ENCODE results near the gene TBC1D9.
"Not testable (repeated sequence)": the region's sequence is repeated elsewhere in the genome, so short reads cannot be mapped to it uniquely, and the experiment has no call there.

TBC1D9 gene

DNA sequence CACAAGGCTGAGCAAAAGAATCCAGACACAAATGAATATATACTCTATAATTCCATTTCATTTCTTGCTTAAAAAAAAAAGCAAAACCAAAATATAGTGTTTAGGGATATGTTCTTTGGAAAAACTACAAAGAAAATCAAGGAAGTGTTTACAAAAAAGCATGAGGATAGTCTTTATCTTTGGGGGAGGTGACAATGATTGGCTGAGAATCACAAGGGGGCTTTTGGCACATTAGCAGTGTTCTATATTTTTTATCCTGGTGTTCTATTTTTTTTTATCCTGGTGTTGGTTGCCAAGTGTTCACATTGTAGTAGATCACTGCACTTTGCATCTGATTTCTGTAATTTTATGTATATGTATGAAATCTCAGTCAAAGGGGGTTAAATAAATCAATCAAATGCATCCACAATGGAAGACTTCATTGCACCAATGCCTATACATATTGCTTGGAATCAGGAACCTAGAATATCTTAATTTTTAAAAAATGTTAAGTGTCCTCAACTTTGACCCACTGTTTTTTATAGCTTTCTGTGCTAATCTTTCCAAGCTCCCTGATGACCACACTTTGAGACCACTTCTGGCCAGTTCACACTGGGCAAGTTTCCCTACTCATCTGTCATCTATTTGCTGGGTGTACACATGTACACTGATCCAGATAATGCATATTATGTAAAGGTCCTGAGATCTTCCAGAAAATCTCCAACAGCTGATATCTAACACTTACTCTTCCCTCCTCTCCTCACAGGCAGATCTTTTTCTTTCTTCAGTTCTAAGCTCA lies 3.7 kb downstream of the TBC1D9 start:
- DNase-seq, result no peak

DNA sequence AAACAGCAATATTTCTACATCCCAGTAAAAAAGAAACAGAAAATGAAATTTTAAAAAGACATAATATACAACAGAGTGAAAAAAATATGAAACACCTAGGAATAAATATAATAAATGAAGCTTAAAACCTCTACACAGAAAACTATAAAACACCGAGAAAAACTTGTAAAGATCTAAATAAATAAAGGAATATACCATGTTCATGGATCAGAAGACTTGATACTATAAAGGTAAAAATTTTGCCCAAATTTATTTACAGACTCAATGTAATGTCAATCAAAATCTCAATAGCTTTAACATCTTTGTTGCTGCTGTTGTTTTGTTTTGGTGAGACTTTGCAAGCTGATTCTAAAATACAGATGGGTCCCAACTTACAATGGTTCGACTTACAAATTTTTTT lies 5.7 kb downstream of the TBC1D9 start:
- DNase-seq, result no peak

DNA sequence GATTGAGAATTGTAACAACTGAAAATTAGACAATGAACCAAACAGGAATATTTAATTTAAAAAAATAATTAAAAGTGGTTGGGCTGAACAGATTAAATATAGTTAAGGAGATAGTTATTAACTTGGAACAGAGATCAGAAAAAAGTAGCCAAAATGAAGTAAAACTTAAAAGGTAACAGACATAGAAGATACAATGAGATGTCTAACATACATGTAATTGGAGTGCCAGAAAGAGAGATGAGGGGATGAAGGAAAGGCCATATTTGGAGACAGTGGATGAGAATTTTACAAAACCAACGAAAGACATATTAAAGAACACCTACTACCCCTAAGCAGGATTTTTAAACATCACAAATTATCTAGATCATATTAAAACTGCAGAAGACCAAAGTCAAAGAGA lies 8.0 kb downstream of the TBC1D9 start:
- DNase-seq, result no peak

DNA sequence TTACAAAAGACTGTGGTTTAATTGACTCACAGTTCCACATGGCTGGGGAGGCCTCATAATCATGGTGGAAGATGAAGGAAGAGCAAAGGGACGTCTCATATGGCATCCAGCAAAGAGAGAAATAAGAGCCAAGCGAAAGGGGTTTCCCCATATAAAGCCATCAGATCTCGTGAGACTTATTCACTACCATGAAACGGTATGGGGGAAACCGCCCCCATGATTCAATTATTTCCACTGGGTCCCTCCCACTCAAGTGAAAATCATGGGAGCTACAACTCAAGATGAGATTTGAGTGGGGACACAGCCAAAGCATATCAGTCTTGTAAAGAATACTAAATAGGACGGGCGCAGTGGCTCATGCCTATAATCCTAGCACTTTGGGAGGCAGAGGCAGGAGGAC lies 9.6 kb downstream of the TBC1D9 start:
- DNase-seq, result not testable (repeated sequence)

DNA sequence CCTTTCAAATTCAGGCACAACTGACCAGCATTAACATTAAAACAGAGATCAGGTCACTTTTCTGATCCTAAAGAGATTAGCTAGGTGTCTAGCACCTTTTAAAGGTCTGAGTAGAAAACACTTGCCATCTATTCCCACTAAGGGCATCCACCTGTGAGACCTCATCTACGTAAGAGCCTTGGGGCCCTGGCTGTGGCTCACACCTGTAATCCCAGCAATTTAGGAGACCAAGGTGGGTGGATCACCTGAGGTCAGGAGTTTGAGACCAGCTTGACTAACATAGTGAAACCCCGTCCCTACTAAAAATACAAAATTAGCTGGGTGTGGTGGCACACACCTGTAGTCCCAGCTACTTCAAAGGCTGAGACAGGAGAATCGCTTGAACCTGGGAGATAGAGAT lies 11.8 kb downstream of the TBC1D9 start:
- DNase-seq, result no peak

DNA sequence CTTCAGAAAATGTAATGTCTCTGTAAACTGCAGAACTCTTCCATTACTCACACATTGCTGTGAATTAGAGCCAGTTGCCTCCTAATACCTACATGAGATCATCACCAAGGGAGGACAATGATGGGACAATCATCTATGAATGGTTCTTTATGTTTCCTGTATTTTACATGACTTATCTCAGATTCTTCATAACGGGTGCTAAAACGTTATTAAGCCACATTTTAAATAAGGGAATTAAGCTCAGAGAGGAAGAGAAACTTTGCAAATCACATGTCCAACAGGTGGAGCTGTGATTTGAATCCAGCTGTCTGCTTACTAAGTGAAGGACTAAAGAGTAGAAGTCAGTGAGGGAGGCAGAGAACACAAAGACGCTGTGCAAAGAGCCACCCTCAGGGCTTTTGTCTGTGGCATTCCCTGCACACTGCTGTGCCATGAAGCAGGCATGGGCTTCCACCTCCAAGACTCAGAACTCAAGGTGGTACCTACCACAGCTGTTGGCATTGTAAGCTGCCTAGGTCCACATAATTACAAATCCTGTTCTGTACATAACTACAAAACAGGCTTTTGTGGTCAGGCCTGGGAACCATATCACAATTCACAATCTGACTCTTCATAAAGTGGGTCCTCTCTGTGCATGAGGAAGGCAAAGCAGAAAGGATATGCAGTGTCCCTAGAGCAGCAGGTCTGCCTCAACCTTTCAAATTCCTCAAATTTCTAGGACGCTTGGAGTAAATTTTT lies 12.8 kb downstream of the TBC1D9 start:
- DNase-seq, result peak; percentile 27

DNA sequence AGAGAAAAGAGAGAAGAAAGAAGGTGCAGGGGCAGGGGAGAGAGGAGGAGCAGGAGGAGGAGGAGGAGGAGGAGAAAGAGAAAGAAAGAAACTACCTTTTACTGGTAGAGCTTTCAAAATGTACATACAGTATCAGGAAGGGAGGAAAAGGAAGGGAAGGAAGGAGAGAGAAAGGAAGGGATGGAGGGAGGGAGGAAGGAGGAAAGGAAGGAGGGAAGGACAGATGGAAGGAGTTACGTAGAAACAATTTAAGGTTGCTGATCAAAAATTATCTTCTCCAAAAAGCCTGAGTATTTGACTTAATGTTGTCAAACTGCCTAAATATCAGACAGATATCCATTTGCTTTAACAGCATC lies 13.4 kb downstream of the TBC1D9 start:
- DNase-seq, result no peak

DNA sequence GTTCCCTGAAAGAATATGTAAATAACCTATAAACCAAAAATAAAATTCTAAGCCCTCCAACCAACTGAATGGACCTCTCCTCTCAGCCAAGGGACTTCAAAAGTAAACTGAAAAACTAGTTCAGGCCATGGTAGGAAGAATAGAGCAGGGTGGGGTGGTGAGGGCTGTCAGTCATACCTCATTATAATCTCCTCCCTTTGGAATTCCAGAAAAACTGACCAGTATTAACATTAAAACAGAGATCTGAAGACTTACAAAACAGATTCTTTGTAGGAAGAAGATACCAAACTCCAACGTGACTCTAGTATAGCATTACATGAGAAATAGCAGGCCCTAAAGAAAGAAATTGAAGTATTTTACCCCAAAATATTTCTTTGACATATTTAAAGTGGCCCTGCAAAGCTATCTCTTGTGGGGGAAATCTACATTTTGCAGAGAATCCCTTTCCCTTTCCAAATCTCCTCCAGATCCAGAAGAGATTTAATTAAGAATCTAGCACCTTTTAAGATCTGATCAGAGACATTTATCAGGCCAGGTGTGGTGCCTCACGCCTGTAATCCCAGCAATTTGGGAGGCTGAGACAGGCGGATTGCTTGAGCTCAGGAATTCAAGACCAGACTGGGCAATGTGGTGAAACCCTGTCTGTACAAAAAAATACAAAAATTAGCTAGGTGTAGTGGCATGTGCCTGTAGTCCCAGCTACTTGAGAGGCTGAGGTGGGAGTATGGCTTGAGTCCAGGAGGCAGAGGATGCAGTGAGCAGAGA lies 15.1 kb downstream of the TBC1D9 start:
- DNase-seq, result no peak

DNA sequence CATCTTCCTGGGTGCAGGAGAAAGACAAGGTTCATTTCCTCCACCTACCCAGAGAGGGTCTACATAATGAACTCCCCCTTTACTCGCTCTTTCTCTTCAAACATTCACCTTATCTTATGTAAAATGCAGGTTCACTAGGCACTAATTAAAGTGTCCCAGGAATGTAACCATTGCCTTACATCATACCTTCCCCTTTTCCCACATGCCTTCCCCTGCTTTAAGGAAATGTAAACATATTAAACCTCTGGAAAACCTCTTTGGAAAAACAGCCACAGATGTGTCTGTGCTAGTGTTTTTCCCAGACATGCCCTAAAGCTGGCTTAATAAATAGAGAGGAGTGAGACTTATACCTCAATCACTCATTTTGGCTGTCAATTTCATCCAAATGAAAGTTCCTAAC lies 15.8 kb downstream of the TBC1D9 start:
- DNase-seq, result no peak

DNA sequence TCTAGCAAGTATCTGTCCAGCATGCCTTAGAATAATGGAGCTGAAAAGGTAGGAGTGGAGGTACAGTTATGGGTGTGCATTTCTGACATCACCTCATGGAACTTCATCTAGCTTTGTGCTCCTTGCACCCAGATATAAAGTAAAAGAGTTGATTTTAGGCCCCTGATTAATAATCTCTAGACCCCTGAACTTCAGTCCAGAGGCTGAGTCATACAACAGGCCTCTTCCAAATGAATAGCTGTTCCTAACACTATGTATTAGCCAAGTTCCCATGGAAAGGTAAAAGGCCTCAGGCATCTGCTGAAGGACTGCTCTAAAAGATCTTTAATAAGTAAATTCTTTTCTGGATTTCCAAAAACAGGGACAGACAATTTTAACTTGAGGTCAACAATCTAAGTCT lies 16.2 kb downstream of the TBC1D9 start:
- no peak for DNase-seq

DNA sequence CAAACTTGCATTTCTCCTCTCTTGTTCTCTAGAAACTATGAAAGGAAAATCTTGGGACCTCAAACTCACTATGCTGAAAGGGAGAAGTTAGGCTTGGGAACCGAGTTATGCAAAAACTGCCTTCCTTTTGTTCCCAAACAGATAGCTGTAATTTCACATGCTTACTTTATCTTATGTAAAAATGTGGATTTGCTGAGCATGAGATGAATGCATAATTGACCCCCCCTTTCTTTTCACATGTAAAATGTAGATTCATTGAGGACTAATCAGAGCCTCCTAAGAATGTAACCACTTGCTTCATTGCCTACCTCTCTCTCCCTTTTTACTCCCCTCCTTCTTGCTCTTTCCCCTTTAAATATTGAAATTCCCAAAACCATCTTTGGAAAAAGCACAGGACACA lies 18.0 kb downstream of the TBC1D9 start:
- no peak for DNase-seq

DNA sequence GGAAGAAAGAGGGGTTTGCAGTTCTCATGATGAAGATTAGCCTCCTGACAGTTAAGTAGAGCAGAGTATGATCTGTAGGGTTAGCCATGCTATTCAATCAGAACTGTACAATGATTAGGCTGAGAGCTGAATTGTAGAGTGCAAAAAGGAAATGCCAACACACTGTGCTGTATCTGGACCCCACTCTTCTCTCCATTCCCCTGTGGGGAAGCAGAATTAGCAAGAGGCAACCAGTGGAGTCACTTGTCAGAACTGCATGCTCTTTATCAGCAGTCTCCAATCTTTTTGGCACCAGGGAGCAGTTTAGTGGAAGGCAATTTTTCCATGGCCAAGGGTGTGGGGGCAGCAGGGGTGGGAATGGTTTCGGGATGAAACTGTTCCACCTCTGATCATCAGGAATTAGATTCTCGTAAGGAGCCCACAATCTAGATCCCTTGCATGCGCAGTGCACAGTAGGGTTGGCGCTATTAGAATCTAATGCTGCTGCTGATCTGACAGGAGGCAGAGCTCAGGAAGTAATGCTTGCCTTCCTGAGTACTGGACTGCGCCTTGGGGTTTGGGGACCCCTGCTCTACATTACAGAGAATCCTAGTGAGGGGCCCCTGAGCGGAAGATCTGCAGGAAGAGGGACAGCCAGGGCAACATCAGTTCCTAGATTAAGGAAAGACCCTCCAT lies 19.4 kb downstream of the TBC1D9 start:
- DNase-seq, result no peak

DNA sequence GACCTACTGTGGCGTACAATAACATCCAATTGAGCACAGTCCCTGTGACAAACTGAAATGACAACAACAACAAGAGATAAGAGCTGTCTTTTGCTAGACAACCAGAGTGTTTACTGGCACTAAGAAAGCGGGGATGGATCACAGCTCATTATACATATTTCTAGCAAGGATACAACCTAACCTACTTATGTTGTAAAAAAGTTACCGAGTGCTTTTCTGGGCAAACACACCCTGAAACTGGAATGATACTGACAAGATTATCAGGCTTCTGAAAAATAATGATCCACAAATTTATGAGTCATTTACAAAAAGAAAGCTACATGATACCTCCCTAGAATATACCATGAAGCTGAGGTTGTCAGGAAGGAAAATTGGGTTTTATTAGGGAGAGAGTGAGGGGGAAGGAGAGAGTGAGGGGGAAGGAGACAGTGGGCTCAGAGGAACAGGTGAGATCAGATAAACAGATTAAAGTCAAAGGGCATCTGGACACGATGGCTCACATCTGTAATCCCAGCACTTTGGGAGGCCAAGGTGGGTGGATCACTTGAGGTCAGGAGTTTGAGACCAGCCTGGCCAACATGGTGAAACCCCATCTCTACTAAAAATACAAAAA lies 20.3 kb downstream of the TBC1D9 start:
- no peak for DNase-seq

DNA sequence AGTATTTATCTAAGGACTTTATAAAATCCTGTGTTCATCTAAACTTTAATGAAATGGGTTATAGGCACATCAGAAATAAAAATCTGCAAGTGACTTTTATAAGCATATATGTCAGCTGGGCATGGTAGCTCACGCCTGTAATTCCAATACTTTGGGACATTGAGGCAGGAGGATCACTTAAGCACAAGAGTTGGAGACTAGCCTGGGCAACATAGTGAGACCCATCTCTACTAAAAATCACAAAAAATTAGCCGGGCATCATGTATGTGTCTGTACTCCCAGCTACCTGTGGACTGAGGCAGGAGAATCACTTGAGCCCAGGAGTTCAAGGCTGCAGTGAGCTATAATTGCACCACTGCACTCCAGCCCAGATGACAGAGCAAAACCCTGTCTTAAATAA lies 20.9 kb downstream of the TBC1D9 start:
- no peak for DNase-seq

DNA sequence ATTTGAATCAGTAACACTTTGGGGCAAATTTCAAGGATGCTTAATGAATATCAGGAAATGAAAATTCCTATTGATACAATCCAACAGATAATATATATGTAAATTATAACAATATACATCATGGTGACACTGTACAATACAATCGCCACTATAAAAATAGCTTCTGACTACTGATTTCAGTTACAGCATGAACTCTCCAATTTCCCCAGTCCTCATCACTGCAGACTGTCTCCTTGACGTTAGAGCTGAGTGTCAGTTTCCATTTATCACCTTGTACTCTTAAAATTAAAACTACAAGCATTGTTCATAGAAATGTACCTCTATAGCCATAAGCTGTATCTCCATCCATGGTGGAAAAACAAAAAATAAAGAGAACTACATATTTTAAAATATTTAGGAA lies 23.4 kb downstream of the TBC1D9 start:
- no peak for DNase-seq

DNA sequence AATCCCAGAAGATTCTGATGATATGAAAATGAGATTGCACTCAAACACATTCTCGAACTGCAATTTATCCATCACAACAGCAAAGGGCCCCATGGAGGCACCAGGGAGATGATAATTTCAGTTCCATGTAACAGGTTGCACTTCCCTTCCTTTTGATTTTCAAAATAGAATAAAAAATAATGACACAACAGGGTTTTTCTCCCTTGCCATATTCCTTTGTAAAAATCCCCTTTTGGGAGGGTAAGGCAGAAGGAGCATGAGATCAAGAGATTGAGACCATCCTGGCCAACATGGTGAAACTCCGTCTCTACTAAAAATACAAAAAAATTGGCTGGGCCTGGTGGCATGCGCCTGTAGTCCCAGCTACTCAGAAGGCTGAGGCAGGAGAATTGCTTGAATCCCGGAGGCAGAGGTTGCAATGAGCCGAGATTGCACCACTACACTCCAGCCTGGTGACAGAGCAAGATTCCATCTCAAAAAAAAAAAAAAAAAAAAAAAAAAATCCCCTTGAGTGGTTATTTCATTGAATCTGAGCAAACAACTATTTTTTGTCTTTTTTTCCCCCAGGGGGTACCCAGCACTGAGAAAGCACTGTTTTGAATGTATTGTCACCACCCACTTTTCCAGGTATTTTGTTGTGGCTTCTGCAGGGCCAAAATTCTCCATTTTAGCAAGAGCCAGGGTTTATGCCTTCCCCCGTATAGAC lies 26.7 kb downstream of the TBC1D9 start:
- DNase-seq, result no peak

DNA sequence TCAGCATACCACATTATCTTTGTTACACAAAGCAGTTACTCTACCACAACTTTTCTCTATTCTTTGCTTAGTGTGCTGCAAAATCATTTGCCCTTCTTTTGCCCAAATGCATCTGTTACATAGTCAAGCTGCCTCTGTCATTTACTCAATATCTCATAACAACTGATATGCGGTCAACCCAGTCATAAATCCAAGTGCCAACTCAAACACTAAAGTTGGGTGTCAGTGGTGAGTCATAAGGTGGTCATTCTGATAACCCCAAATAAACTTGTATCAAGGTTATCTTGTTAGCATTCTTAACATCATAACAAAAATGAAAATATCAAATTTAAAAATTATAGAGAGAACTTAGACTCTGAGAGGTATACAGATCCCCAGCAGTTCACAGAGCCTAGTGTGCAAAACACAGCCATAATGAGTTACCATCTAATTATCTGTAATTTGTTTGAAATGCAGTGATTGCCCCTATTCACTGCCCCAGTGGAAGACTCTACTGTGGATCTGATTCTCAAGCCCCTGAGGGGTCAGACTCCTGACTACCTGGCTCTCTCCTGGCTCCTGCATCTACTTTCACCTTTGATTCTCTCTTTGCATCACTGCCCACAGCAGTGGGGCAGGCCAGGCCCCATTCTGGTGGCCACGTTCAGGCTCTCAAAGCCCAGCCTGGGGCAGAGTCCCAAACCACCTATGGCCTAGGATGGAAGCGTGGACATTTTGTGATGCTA lies 29.2 kb downstream of the TBC1D9 start:
- no peak for DNase-seq

DNA sequence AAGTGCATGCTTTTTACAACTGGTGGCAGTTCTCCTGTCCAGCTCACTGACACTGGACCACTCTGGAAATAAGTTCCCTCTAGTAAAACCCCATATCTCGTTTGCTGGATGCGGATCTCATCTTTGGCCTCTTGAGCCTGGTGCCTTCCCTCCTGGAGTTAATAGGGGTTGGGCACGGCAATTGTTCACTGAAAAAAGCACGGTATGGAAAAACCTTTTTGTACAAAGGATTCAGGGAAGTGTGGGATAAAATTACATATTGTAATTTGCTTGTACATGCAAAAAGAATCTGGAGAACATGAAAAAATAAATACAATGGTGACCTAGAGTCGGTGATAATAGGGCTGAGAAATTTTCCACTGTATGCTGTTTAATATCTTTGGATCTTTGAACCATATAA lies 30.6 kb downstream of the TBC1D9 start:
- DNase-seq, result no peak

DNA sequence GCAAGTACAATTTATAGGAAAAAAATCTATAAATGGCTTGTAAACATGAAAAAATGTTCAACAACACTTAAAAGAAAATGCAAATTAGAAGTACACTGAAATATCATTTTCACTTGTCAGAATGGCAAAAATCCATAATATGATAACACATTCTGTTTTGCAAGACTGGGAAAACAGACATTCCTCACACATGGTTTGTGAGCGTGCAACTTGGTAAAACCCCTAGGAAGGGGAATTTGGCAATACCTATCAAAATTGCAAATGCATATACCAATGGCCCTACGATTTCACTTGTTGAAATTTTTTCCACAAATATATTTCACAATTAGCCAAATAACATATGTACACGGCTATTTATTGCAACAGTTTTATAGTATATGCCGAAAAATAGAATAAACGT lies 31.4 kb downstream of the TBC1D9 start:
- DNase-seq, result no peak

DNA sequence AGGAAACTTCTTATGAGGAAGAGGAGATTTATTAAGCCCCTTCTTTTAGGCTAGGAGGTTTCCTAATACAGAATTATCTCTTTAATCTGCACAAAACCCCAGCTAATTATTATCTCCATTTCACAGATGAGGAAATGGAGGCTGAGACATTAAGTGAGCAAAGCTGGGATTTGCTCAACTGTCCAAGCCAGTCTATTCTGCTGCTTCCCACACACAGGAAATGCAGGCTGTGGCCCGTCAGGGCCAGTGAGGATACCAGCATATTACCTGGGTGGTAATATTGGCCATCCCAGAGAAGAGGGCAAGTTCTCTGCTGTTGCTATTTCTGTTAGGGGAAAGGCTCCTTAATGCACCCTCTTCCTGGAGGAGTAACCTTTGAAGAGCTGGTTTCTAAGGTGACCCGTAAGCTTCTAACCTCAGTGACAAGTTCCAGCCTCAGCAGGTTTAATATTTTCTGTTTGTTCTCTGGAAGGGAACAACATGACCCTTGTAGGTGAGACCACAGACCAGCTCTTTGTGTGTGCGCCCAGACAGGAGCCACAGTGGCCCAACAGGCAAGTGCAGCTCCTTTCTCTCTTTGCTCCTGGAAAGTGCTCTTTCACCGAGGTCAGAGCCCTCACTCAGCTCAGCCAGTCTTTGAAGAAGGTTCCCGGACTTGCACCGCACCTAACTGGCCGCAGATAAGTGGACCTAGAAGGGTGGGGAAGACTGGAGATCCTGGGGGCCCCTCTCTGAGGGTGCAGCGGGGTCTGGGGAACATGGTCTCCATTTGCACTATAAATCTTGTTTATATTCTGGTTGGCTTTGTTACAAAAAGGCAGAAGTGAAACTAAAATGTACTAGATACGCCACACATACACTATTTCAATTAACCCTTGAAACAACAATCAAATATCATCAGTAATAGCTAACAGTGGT lies 35.5 kb downstream of the TBC1D9 start:
- no peak for DNase-seq

All from NCI-H82 (cell line).